ENCODE results near the gene GTPBP3. TPM values are rescaled to one million over a fixed set of nuclear protein-coding genes. Genes with fewer than 3 reads are reported as not detected.
A peak's percentile ranks its signal among the peaks of the same experiment; 100 is the strongest.

GTPBP3 gene
- total RNA-seq, 2 experiments from 2014 or later: 83.2 to 113 TPM

- Histone ChIP-seq H3K79me2 (ENCODE audit: insufficient read depth, low read depth, low read length) (peaks cover 27% of the 10 kb centered on the region), H3K4me3 (ENCODE audit: low read depth, low read length, poor library complexity, severe bottlenecking) (peak overlapping the region; percentile 89), H2AFZ (ENCODE audit: low read length) (peak overlapping the region; percentile 50), H3K36me3 (ENCODE audit: insufficient read depth, low read length) (0 out of 2 replicates have a peak, but pooled peaks cover 5% of the 10 kb centered on the region), H3K9me3 (ENCODE audit: low read length) (no peaks in the 10 kb centered on the region), H3K4me2 (ENCODE audit: low read length) (peak overlapping the region; percentile 76), H3K4me1 (ENCODE audit: insufficient read depth, low read length, poor library complexity, severe bottlenecking) (peaks cover 51% of the 10 kb centered on the region), H4K20me1 (ENCODE audit: insufficient read depth, low read length) (0 out of 2 replicates have a peak, but pooled peaks cover 5% of the 10 kb centered on the region), H3K27ac (ENCODE audit: low read depth, low read length, poor library complexity, severe bottlenecking) (peak overlapping the region; percentile 90), H3K9me2 (ENCODE audit: insufficient read depth, low read length) (no peaks in the 10 kb centered on the region)
- peak; percentile 35 for DNase-seq (ENCODE audit: low spot score)
- ChIA-PET CTCF (ENCODE audit: unreplicated experiment) (interaction anchor here (0.8 kb wide), 1 partner anchor 26 kb away, joined by 5 read pairs; no protein-coding TSS in a partner anchor), POLR2A (interaction anchor here (0.6 to 0.9 kb wide), 8 partner anchors 13 to 221 kb away, joined by 3 to 6 read pairs (median 4); partner anchors contain the start of gene BABAM1)
- intact Hi-C loops (cut with micrococcal nuclease; ENCODE audit: unreplicated experiment): loop anchor here (5.0 kb wide), 1 partner anchor 446 kb away; the partner anchor contains the start of gene FCHO1
- BruUV-seq (replicated peaks): TSS peak; percentile 87
- no peak for TF ChIP-seq CTCF (conservative IDR thresholded peaks at IDR 0.05; ENCODE audit: low read length)
- no peak for TF ChIP-seq EZH2phosphoT487 (IDR thresholded peaks at IDR 0.05; ENCODE audit: borderline replicate concordance, low read depth, low read length)
These were observed 31.1 kb upstream of the GTPBP3 start for GRCh38 chr19:17306285-17306714.

- Histone ChIP-seq H3K79me2 (ENCODE audit: insufficient read depth, low read depth, low read length) (peaks cover 31% of the 10 kb centered on the region), H3K4me1 (ENCODE audit: insufficient read depth, low read length, poor library complexity, severe bottlenecking) (peaks cover 39% of the 10 kb centered on the region)
These were observed 29.4 kb upstream of the GTPBP3 start for GRCh38 chr19:17307876-17308377.

More at GRCh38 chr19:17307876-17308377, 29.4 kb upstream of the GTPBP3 start:
- POLR2A ChIA-PET: interaction anchor here (1.3 to 2.4 kb wide), 2 partner anchors 9 to 25 kb away, joined by 8 to 15 read pairs; no protein-coding TSS in a partner anchor
- no peaks in the 10 kb centered on the region for H3K9me3 ChIP-seq (ENCODE audit: low read length)
- H3K4me3 ChIP-seq (ENCODE audit: low read depth, low read length, poor library complexity, severe bottlenecking): no peak overlapping the region
- 0 out of 2 replicates have a peak, but pooled peaks cover 5% of the 10 kb centered on the region for H4K20me1 ChIP-seq (ENCODE audit: insufficient read depth, low read length)
- peaks cover 13% of the 10 kb centered on the region; the same call in 1 of the 2 replicates for H3K36me3 ChIP-seq (ENCODE audit: insufficient read depth, low read length)
- CTCF ChIA-PET (ENCODE audit: unreplicated experiment): no interaction called here
- no TSS peak for BruUV-seq (replicated peaks)
- peak overlapping the region; percentile 11 for H3K27ac ChIP-seq (ENCODE audit: low read depth, low read length, poor library complexity, severe bottlenecking)
- DNase-seq (ENCODE audit: low spot score): no peak
- intact Hi-C loops (cut with micrococcal nuclease; ENCODE audit: unreplicated experiment): loop anchor here (5.0 kb wide), 1 partner anchor 444 kb away; the partner anchor contains the start of gene FCHO1
- H3K4me2 ChIP-seq (ENCODE audit: low read length): peak overlapping the region; percentile 76; the same call in 1 of the 2 replicates
- no peaks in the 10 kb centered on the region for H3K9me2 ChIP-seq (ENCODE audit: insufficient read depth, low read length)
- TF ChIP-seq EZH2phosphoT487 (IDR thresholded peaks at IDR 0.05; ENCODE audit: borderline replicate concordance, low read depth, low read length) (no peak), CTCF (conservative IDR thresholded peaks at IDR 0.05; ENCODE audit: low read length) (no peak)
- no peak overlapping the region for H2AFZ ChIP-seq (ENCODE audit: low read length)
